Mucosa of stomach (tissue), 1 donor: ENCODE results near the gene HRH3.

ENCODE experiments used
- H3K27me3 ChIP-seq: one replicate; pipeline ENCODE4 v1.7.0; 2013; ENCODE audit warnings: mild to moderate bottlenecking, low read length; ENCODE audit not compliant: control insufficient read depth, insufficient read depth
- H3K36me3 ChIP-seq: one replicate; pipeline ENCODE4 v1.7.0; 2013; ENCODE audit warnings: low read length; ENCODE audit not compliant: control insufficient read depth, insufficient read depth
- H3K4me1 ChIP-seq: one replicate; pipeline ENCODE4 v1.7.0; 2013; ENCODE audit warnings: mild to moderate bottlenecking, low read length; ENCODE audit not compliant: control insufficient read depth, insufficient read depth
- H3K4me3 ChIP-seq: one replicate; pipeline ENCODE4 v1.7.0; 2013; ENCODE audit warnings: low read length
- H3K9ac ChIP-seq: one replicate; pipeline ENCODE4 v1.7.0; 2013; ENCODE audit warnings: mild to moderate bottlenecking, low read length, moderate library complexity
- H3K9me3 ChIP-seq: one replicate; pipeline ENCODE4 v1.7.0; 2013; ENCODE audit warnings: mild to moderate bottlenecking, low read length, moderate library complexity; ENCODE audit not compliant: control insufficient read depth
- donor health status: Pancreatic carcinoma.

HRH3 gene

DNA sequence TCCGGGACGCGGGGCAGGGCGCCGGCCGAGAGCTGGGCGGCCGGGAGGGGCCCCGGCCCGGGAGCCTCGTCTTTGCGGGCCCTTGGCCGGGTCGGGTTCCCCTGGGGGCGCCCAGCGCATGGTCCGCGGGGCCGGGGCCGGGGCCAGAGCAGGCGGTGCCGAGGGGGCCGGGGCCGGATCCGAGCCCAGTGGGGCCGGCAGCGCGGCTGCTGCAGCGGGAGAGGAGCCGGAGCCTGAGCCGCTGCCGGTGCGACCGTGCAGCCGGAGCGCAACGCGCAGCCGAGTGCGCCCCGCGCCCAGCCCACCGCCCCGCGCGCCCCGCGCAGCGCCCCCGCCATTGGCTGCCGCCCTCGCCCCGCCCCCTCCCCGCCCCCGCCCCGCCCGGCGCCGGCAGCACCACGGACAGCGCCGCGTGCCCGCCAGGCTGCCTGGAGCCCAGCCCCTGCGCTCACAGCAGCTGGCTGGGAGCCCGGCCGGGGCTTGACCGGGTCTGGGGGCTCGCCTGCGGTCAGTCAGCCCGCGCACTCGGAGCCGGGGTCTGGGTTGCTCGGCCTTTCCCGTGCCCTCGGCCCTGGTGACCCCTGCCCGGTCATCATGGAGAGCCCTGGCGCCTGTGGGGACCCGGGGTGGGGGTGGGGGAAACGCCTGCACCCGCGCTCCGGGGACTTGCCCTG lies at the start of gene HRH3:
TSS of gene HRH3 (minus strand) at position 287 of the 674 bp plus-strand sequence. CDS start 308 bp downstream, outside the sequence.
- H3K9ac ChIP-seq: no peak within 1 kb of the TSS
- H3K36me3 ChIP-seq: no peaks in the 10 kb centered on the region
- no peak within 1 kb of the TSS for H3K4me3 ChIP-seq
- no peaks in the 10 kb centered on the region for H3K9me3 ChIP-seq
- peaks cover 80% of the 10 kb centered on the region for H3K27me3 ChIP-seq
- H3K4me1 ChIP-seq: peaks cover 7% of the 10 kb centered on the region

DNA sequence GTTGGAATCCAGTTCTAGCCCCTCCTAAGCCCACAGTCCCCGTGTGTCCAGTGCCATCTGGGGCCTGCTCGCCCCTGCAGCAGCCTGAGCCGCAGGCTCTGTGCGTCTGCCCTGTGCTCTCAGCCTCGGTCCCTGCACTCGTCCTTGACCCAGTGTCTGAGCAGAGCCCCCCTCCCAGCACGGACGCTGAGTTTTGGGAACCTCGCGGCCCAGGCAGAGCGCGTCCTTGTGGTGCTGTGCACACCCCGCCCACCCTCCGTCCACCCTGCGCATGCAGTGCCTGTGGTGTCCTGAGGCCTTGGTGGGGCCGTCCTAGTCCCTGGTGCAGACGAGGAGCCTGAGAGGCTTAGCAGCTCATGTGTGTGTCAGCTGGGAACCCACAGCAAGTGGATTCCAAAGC lies 49.8 kb upstream of the HRH3 start:
- H3K9ac ChIP-seq: no peak overlapping the region
- H3K36me3 ChIP-seq: peaks cover 21% of the 10 kb centered on the region
- H3K27me3 ChIP-seq: no peaks in the 10 kb centered on the region
- H3K4me3 ChIP-seq: no peak overlapping the region
- H3K9me3 ChIP-seq: no peaks in the 10 kb centered on the region
- H3K4me1 ChIP-seq: no peaks in the 10 kb centered on the region

DNA sequence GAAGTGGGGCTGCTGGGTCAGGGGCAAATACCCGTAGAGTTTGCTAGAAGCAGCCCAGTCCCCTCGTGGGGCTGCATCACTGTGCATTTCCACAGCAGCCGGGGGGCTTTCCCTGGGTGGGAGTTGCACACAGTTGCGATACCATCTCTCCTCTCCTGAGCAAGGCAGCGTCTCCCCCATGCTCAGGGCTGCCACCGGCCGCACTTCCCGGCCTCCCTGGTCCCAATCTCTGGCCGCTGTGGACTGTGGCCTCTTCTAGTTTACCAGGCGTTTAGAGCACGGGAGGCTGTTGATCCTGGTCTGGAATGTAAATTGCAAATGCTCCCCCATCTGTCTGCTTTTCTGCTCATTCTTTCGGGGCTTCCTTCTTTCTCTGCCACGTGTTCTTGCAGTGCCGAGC lies 49.3 kb upstream of the HRH3 start:
- no peak overlapping the region for H3K4me3 ChIP-seq
- H3K36me3 ChIP-seq: peaks cover 21% of the 10 kb centered on the region
- H3K27me3 ChIP-seq: no peaks in the 10 kb centered on the region
- H3K9ac ChIP-seq: no peak overlapping the region
- no peaks in the 10 kb centered on the region for H3K4me1 ChIP-seq
- no peaks in the 10 kb centered on the region for H3K9me3 ChIP-seq

DNA sequence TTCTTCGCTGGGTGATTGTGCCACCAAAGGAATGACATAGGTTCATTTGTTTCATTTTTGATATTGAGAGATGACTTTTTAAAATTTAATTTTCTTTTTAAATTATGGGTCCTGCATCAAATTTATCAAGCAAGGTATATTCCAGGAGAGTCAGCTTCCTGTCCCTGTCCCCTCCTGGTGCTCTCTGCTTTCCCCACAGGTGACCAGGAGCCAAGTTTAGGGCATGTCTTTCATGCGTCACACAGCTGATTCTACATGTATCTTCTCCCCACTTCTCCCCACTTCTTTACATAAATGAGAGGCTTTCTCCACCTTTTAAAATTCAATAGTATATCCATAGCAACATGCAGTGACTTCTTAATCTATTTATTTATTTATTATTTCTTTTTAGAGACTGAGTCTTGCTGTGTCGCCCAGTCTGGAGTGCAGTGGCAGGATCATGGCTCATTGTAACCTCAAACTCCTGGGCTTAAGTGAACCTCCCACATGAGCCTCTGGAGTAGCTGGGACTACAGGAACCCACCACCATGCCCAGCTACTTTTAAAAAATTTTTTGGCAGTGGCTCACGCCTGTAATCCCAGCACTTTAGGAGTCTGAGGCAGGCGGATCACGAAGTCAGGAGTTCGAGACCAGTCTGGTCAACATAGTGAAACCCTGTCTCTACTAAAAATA lies 48.3 kb upstream of the HRH3 start:
- no peak overlapping the region for H3K4me3 ChIP-seq
- H3K9ac ChIP-seq: no peak overlapping the region
- H3K36me3 ChIP-seq: peaks cover 18% of the 10 kb centered on the region

DNA sequence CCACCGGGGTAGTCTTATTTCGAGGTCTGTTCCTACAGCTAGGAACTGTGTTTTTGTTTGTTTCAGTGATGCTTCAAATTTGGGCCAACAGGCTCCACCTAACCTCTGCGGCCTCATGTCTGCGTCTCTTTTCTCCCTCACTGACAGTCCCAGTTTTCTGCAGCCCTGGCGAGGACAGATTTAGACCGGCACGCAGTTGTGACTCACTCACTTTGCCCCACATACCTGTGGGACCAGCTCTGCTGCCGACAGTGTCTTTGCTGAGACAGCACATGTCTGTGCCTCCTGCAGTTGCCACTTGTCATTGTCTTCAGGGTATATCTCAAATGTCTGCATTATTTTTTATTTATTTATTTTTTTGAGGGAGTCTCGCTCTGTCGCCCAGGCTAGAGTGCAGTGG lies 47.5 kb upstream of the HRH3 start:
- no peaks in the 10 kb centered on the region for H3K9me3 ChIP-seq
- H3K36me3 ChIP-seq: peaks cover 14% of the 10 kb centered on the region
- no peaks in the 10 kb centered on the region for H3K27me3 ChIP-seq
- no peak overlapping the region for H3K9ac ChIP-seq
- H3K4me3 ChIP-seq: no peak overlapping the region
- no peaks in the 10 kb centered on the region for H3K4me1 ChIP-seq

More for the DNA sequence above, 48.3 kb upstream of the HRH3 start:
- no peaks in the 10 kb centered on the region for H3K9me3 ChIP-seq
- no peaks in the 10 kb centered on the region for H3K27me3 ChIP-seq
- H3K4me1 ChIP-seq: no peaks in the 10 kb centered on the region

DNA sequence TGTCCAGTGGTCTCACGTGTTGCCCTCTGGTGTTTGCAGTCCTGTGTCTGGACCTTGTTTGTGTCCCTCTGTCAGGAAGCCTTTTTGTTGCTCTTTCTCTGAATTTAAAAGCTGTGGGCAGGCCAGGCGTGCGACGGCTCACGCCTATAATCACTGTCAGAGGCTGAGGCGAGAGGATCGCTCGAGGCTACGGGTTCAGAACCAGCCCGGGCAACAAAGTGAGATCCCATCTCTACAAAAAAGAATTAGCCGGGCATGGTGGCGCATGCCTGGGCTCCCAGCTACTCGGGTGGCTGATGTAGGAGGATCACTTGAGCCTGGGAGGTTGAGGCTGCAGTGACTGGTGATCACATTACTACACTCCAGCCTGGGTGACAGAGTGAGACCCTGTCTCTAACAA lies 46.8 kb upstream of the HRH3 start:
- H3K4me3 ChIP-seq: no peak overlapping the region
- H3K27me3 ChIP-seq: no peaks in the 10 kb centered on the region
- no peaks in the 10 kb centered on the region for H3K4me1 ChIP-seq
- H3K36me3 ChIP-seq: peaks cover 12% of the 10 kb centered on the region
- no peak overlapping the region for H3K9ac ChIP-seq
- no peaks in the 10 kb centered on the region for H3K9me3 ChIP-seq

DNA sequence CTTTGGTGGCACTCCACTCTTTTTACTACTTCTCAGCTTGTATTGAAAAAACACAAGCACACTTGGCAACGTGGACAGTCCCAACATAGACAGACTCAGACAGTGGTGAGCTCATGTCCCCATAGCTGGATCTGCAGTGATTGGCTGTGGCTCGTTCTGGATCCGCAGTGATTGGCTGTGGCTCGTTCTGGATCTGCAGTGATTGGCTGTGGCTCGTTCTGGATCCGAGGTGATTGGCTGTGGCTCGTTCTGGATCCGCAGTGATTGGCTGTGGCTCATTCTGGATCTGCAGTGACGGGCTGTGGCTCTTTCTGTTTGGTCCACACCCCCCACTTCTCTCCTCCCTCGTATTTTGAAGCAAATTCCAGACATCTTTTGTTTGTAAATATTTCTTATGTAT lies 46.3 kb upstream of the HRH3 start:
- Histone ChIP-seq H3K4me3 (no peak overlapping the region), H3K36me3 (peaks cover 12% of the 10 kb centered on the region), H3K9me3 (no peaks in the 10 kb centered on the region), H3K4me1 (no peaks in the 10 kb centered on the region), H3K9ac (no peak overlapping the region), H3K27me3 (no peaks in the 10 kb centered on the region)

DNA sequence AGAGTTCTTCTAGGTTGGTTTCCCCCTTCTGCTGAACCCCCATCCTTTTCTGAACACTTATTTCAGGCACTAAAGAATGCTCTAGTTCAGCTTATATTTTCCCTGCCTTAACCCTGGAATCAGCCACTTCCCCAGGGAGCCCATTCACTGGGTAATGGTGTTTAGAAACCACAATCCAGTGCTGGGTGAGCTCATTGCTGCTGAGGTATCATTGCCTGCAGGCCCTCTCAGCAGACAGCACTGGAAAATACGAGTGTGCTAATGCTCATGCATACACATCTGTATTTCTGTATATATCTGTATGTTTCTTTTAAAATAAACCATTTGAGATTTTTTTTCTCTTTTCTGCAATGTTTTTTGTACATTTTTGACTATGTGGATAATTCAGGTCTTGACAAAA lies 45.3 kb upstream of the HRH3 start:
- peaks cover 13% of the 10 kb centered on the region for H3K36me3 ChIP-seq
- H3K9ac ChIP-seq: no peak overlapping the region
- no peaks in the 10 kb centered on the region for H3K9me3 ChIP-seq
- H3K4me1 ChIP-seq: no peaks in the 10 kb centered on the region
- H3K27me3 ChIP-seq: no peaks in the 10 kb centered on the region
- H3K4me3 ChIP-seq: no peak overlapping the region

DNA sequence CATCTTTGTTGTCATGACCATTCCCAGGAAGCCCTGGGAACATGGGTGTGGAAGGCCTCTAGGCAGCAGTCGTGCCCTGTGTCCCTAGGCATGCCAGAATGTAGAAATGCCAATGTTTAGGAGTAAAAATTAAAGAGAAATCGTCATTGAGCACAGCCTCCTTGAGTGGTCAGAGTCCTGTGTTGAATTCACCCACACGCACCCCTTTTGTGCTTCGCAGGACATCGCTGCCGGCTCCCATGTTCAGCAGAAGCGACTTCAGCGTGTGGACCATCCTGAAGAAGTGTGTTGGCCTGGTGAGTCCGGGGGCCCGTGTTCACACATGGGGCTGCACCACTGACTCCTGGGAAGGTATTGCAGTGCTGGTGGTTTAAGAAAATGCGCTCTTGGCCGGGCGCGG lies 43.3 kb upstream of the HRH3 start:
- H3K27me3 ChIP-seq: no peaks in the 10 kb centered on the region
- no peak overlapping the region for H3K9ac ChIP-seq
- H3K4me1 ChIP-seq: no peaks in the 10 kb centered on the region
- no peaks in the 10 kb centered on the region for H3K9me3 ChIP-seq
- no peak overlapping the region for H3K4me3 ChIP-seq
- H3K36me3 ChIP-seq: peaks cover 17% of the 10 kb centered on the region

DNA sequence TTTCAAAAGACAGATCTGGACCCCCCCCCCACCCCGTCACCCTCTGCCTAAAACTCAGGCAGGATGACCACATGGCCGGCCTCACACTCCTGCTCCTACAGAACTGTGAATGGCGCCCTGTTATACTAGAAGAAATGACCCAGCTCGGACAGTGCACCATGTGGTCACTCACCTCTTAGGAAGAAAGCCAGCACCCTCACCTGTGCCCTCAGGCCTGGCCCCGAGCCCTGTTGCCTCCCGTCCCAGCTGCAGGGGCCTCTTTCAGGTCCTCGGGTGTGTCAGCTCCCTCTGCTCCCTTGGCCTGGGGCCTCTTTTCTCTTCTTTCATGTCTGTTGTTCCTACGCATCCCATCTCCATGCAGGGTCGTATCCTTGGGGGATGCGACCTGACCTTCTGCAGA lies 42.0 kb upstream of the HRH3 start:
- Histone ChIP-seq H3K4me3 (no peak overlapping the region), H3K9ac (no peak overlapping the region), H3K9me3 (no peaks in the 10 kb centered on the region), H3K36me3 (peaks cover 16% of the 10 kb centered on the region), H3K4me1 (no peaks in the 10 kb centered on the region), H3K27me3 (no peaks in the 10 kb centered on the region)

DNA sequence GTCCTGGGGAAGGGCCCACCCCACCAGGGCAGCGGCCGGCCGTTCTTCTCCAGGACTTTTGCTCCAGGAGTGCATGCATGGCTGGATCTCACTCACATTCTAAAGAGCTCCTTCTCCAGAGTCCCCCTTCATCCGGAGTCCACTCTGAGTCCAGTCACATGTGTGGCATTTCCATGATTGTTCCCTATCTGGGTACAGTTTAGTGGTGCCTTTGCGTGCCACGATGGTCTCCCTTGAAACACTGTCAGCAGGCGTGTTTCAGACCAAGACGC lies 39.2 kb upstream of the HRH3 start:
- H3K36me3 ChIP-seq: peaks cover 13% of the 10 kb centered on the region
- H3K27me3 ChIP-seq: no peaks in the 10 kb centered on the region
- no peak overlapping the region for H3K4me3 ChIP-seq
- H3K9ac ChIP-seq: no peak overlapping the region
- H3K9me3 ChIP-seq: no peaks in the 10 kb centered on the region
- H3K4me1 ChIP-seq: no peaks in the 10 kb centered on the region

DNA sequence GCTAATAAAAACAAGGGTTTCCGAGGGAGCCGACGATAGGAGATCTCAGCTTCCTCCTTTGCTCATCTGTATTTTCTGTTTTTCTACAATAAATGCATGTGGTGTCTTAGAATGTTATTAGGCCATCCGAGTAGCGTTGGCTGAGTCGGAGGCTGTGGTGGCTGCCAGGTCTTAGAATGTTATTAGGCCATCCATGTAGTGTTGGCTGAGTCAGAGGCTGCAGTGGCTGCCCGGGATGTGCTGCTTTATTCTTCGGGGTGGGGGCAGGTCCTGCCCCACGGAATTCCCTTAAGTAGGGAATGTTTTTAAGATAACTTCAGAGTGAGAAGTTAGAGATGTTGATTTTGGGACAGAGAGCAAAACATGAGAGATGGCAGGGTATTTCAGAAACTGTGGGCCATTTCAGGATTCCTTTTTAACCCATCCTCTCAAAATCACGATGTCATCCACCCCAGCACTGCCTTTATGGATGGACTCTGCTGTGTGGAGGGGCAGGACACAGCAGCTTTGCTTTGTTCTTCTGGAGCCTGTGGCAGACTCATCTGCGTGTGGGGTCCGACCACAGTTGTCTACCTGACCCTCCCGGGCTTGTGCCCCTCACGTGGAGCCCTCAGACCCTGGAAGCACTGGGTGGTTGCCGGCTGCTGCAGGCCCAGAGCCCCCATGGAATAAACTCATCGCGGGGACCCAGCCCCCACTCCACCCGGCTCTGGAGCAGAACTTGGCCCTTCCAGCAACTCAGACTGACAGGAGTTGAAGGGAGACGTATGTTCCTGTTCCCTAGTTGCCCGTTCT lies 38.6 kb upstream of the HRH3 start:
- H3K27me3 ChIP-seq: no peaks in the 10 kb centered on the region
- no peak overlapping the region for H3K4me3 ChIP-seq
- H3K36me3 ChIP-seq: peaks cover 13% of the 10 kb centered on the region
- no peaks in the 10 kb centered on the region for H3K9me3 ChIP-seq
- H3K9ac ChIP-seq: no peak overlapping the region
- no peaks in the 10 kb centered on the region for H3K4me1 ChIP-seq
